IPS-15b (cell line): ENCODE results near the gene BCL2L12.

Experiments used
- H3K27me3 ChIP-seq: one replicate; pipeline ENCODE4 v1.6.1; 2013; ENCODE audit warnings: low read length; ENCODE audit not compliant: control insufficient read depth, insufficient read depth
- H3K36me3 ChIP-seq: one replicate; pipeline ENCODE4 v1.6.1; 2013; ENCODE audit warnings: low read length; ENCODE audit not compliant: control insufficient read depth, insufficient read depth
- H3K4me1 ChIP-seq: one replicate; pipeline ENCODE4 v1.6.1; 2013; ENCODE audit warnings: mild to moderate bottlenecking, low read length; ENCODE audit not compliant: control insufficient read depth, insufficient read depth
- H3K4me3 ChIP-seq: one replicate; pipeline ENCODE4 v1.5.1; 2013; ENCODE audit warnings: low read depth, low read length
- H3K9ac ChIP-seq: one replicate; pipeline ENCODE4 v1.6.1; 2013; ENCODE audit warnings: low read depth, mild to moderate bottlenecking, low read length
- H3K9me3 ChIP-seq: one replicate; pipeline ENCODE4 v1.6.1; 2013; ENCODE audit warnings: mild to moderate bottlenecking, low read length; ENCODE audit not compliant: control insufficient read depth, insufficient read depth

BCL2L12 gene

GRCh38 chr19:49646586-49646985 is 19.1 kb upstream of the BCL2L12 start:
- H3K9ac ChIP-seq: no peak overlapping the region

GRCh38 chr19:49651029-49651819 is 14.5 kb upstream of the BCL2L12 start:
- Histone ChIP-seq H3K4me3 (no peak overlapping the region), H3K9ac (no peak overlapping the region), H3K27me3 (no peaks in the 10 kb centered on the region), H3K9me3 (no peaks in the 10 kb centered on the region), H3K36me3 (peaks cover 67% of the 10 kb centered on the region), H3K4me1 (no peaks in the 10 kb centered on the region)

More at GRCh38 chr19:49646586-49646985, 19.1 kb upstream of the BCL2L12 start:
- Histone ChIP-seq H3K4me3 (no peak overlapping the region), H3K4me1 (peaks cover 5% of the 10 kb centered on the region), H3K9me3 (no peaks in the 10 kb centered on the region), H3K27me3 (no peaks in the 10 kb centered on the region), H3K36me3 (peaks cover 44% of the 10 kb centered on the region)

DNA sequence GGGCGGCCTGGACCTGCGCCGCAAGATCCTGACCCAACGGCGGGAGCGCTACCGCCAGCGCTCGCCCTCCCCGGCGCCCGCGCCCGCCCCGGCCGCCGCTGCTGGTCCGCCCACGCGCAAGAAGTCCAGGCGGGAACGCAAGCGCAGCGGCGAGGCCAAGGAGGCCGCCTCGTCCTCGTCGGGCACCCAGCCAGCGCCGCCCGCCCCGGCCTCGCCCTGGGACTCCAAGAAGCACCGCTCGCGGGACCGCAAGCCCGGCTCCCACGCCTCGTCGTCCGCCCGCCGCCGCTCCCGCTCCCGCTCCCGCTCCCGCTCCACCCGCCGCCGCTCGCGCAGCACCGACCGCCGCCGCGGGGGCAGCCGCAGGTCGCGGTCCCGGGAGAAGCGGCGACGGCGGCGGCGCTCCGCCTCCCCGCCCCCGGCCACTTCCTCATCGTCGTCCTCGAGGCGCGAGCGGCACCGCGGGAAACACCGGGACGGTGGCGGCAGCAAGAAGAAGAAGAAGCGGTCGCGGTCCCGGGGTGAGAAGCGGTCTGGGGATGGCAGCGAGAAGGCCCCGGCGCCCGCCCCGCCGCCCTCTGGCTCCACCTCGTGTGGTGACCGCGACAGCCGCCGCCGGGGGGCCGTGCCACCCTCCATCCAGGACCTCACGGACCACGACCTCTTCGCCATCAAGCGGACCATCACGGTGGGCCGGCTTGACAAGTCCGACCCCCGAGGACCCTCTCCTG is 13.7 kb upstream of the BCL2L12 start:
- H3K9me3 ChIP-seq: no peaks in the 10 kb centered on the region
- no peak overlapping the region for H3K9ac ChIP-seq
- no peaks in the 10 kb centered on the region for H3K27me3 ChIP-seq
- peaks cover 64% of the 10 kb centered on the region for H3K36me3 ChIP-seq
- H3K4me3 ChIP-seq: no peak overlapping the region
- H3K4me1 ChIP-seq: peaks cover 3% of the 10 kb centered on the region

DNA sequence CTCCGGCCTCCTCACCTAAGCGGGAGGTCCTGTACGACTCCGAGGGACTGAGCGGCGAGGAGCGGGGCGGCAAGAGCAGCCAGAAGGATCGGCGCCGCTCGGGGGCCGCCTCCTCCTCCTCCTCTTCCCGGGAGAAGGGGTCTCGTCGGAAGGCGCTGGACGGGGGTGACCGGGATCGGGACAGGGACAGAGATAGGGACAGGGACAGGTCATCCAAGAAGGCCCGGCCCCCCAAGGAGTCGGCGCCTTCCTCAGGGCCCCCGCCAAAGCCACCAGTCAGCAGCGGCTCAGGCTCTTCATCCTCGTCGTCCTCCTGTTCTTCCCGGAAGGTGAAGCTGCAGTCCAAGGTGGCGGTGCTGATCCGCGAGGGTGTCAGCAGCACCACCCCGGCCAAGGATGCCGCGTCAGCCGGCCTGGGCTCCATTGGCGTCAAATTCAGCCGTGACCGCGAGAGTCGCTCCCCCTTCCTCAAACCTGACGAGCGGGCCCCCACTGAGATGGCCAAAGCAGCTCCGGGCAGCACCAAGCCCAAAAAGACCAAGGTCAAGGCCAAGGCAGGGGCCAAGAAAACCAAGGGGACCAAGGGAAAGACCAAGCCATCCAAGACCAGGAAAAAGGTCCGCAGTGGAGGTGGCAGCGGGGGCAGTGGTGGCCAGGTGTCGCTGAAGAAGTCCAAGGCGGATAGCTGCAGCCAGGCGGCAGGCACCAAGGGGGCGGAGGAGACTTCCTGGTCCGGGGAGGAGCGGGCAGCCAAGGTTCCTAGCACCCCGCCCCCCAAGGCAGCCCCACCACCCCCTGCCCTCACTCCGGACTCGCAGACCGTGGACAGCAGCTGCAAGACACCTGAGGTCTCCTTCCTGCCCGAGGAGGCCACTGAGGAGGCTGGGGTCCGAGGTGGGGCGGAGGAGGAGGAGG is 12.9 kb upstream of the BCL2L12 start:
- H3K36me3 ChIP-seq: peaks cover 66% of the 10 kb centered on the region

DNA sequence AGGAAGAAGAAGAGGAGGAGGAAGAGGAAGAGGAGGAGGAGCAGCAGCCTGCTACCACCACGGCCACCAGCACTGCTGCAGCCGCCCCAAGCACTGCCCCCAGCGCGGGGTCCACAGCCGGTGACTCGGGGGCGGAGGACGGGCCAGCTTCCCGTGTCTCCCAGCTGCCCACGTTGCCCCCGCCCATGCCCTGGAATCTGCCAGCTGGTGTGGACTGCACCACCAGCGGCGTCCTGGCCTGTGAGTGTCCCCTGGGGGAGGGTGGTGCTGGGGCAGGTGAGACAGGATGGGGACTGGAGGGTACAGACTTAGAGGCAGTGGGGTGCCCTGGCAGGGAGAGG is 12.3 kb upstream of the BCL2L12 start:
- Histone ChIP-seq H3K36me3 (peaks cover 70% of the 10 kb centered on the region), H3K27me3 (no peaks in the 10 kb centered on the region), H3K9ac (no peak overlapping the region), H3K9me3 (no peaks in the 10 kb centered on the region), H3K4me3 (no peak overlapping the region), H3K4me1 (peaks cover 3% of the 10 kb centered on the region)

More for the DNA sequence above, 12.9 kb upstream of the BCL2L12 start:
- H3K9ac ChIP-seq: no peak overlapping the region
- no peaks in the 10 kb centered on the region for H3K27me3 ChIP-seq
- no peaks in the 10 kb centered on the region for H3K9me3 ChIP-seq
- peaks cover 3% of the 10 kb centered on the region for H3K4me1 ChIP-seq
- H3K4me3 ChIP-seq: no peak overlapping the region

- no peaks in the 10 kb centered on the region for H3K27me3 ChIP-seq
- H3K36me3 ChIP-seq: peaks cover 75% of the 10 kb centered on the region
Measured at GRCh38 chr19:49654581-49654980, 11.2 kb upstream of the BCL2L12 start.

GRCh38 chr19:49655570-49656455 is 9.9 kb upstream of the BCL2L12 start:
- Histone ChIP-seq H3K4me1 (peaks cover 3% of the 10 kb centered on the region), H3K4me3 (no peak overlapping the region), H3K9ac (no peak overlapping the region), H3K9me3 (peaks cover 2% of the 10 kb centered on the region), H3K27me3 (no peaks in the 10 kb centered on the region), H3K36me3 (peaks cover 76% of the 10 kb centered on the region)

More at GRCh38 chr19:49654581-49654980, 11.2 kb upstream of the BCL2L12 start:
- peaks cover 3% of the 10 kb centered on the region for H3K4me1 ChIP-seq
- H3K9me3 ChIP-seq: no peaks in the 10 kb centered on the region
- H3K9ac ChIP-seq: no peak overlapping the region
- no peak overlapping the region for H3K4me3 ChIP-seq

DNA sequence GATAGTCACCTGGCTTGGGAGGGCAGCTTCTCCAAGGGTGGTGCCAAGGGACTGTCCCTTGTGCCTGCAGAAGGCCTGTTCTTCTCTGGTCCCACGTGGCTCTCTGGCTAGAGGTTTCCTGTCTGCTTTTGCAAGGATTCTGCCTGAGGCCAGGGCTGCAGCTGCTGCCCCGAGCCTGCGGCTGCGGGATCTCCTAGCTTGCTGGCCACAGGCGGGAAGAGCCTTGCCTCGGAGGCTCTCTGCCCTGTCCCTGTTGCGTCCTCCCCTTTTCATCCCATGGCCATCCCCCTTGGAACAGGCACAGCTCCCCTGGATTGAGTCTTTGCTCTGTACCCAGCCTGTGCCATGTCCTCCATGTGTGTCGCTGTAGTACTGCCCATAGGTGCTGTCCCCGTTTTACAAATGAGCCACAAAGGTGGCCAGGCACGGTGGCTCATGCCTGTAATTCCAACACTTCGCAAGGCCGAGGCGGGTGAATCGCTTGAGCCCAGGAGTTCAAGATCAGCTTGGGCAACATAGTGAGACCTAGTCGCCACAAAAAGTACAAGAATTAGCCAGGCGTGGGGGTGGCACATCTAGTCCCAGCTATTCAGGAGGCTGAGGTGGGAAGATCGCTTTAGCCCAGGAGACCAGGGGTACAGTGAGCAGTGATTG is 9.2 kb upstream of the BCL2L12 start:
- no peaks in the 10 kb centered on the region for H3K27me3 ChIP-seq
- H3K4me1 ChIP-seq: peaks cover 3% of the 10 kb centered on the region

DNA sequence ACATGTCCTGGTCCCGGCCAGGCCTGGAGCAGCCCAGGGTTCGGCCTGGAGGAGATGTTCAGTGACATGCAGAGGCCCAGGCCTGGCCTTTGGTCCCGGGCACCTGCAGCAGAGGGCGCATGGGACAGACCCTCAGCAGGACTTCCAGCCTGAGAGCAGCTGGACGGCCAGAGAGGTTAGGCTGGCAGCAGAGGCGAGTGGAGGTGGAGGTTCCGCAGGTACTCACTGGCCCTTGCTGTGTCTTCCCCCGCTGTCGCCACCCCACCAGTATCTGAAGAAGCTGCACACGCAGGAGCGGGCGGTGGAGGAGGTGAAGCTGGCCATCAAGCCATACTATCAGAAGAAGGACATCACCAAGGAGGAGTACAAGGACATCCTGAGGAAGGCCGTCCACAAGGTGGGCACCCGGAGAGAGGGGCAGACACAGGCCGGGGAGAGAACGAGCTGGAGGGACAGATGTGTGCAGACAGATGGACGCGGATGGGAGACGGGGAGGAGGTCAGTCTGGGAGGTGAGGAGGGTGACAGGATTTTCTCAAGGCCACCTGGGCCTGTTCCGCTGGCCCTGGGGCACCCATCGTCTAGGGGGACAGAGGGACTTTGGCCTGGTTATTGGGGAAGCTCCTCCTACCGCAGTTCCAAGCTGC is 8.1 kb upstream of the BCL2L12 start:
- Histone ChIP-seq H3K4me3 (no peak overlapping the region), H3K36me3 (peaks cover 80% of the 10 kb centered on the region), H3K9me3 (peaks cover 2% of the 10 kb centered on the region), H3K4me1 (peaks cover 3% of the 10 kb centered on the region), H3K27me3 (no peaks in the 10 kb centered on the region), H3K9ac (no peak overlapping the region)

More for the DNA sequence above, 9.2 kb upstream of the BCL2L12 start:
- Histone ChIP-seq H3K36me3 (peaks cover 75% of the 10 kb centered on the region), H3K4me3 (no peak overlapping the region), H3K9ac (no peak overlapping the region), H3K9me3 (peaks cover 2% of the 10 kb centered on the region)

- peaks cover 3% of the 10 kb centered on the region for H3K4me1 ChIP-seq
- peaks cover 79% of the 10 kb centered on the region for H3K36me3 ChIP-seq
- H3K27me3 ChIP-seq: no peaks in the 10 kb centered on the region
- no peak overlapping the region for H3K9ac ChIP-seq
- peaks cover 2% of the 10 kb centered on the region for H3K9me3 ChIP-seq
- H3K4me3 ChIP-seq: no peak overlapping the region
Measured at GRCh38 chr19:49658139-49658517, 7.6 kb upstream of the BCL2L12 start.
